ENCODE data around the gene LUC7L. TPM values are rescaled to one million over a fixed set of nuclear protein-coding genes. Genes with fewer than 3 reads are reported as not detected.
A peak's percentile ranks its signal among the peaks of the same experiment; 100 is the strongest.

Gene LUC7L
- total and polyA plus RNA-seq, 2 of the 8 experiments (the other 6 are each of a cell fraction or from before 2014, with no cell fraction given) = 49.7 to 129 TPM

DNA sequence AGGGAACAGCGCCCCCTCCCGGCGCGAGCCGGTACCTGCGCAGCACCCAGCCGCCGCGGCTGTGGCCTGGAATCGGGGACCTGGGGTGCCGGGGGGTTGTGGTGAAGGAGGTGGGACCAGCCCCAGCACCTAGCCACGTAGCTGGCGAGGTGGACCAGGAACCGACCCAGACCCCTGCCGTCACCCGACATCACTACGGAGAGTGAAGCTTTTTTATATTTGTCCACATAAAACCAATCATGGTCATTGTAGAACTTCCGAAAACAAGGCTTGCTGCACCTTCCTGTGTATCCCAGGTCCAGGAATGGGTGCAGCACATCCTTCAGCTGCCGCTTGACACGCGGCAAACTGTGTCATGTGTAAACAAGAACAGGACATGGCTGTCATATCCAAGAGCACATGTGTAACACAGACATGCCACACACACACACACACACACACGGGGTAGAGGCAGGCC lies 47.7 kb downstream of the LUC7L start:
- Histone ChIP-seq H2AK5ac (ENCODE audit: low read depth, low read length) (no peak overlapping the region), H4K8ac (ENCODE audit: extremely low read depth, insufficient read depth, low read length) (peak overlapping the region; percentile 71; the same call in 1 of the 2 replicates), H3K23ac (ENCODE audit: insufficient read length) (no peak overlapping the region), H3K4me3 (ENCODE audit: extremely low read depth in 1 of 4, insufficient read depth in 2 of 4, low read depth in 3 of 4, low read length in 4 of 4) (no peak overlapping the region; a peak in 1 of 8 replicates), H3K27ac (ENCODE audit: low read depth, low read length) (no peak overlapping the region), H3K56ac (replicated peaks; ENCODE audit: insufficient read length, low read depth, low read length) (no peak overlapping the region), H3K27me3 (replicated peaks in 1 of 4; ENCODE audit: control insufficient read depth in 3 of 4, extremely low read depth in 1 of 4, insufficient read depth in 3 of 4, low read length in 3 of 4) (peaks cover 32 to 44% (median 39%) of the 10 kb centered on the region in 4 experiments), H3K79me2 (ENCODE audit: control insufficient read depth in 1 of 2, insufficient read depth in 2 of 2, low read length in 2 of 2) (no peaks in the 10 kb centered on the region), H3K23me2 (ENCODE audit: low read depth, low read length) (peaks cover 9% of the 10 kb centered on the region; the same call in 1 of the 2 replicates), H3K36me3 (ENCODE audit: control insufficient read depth in 2 of 4, insufficient read depth in 4 of 4, low read length in 3 of 4) (peaks cover 0 to 3% (median 0%) of the 10 kb centered on the region in 4 experiments; a peak in 1 of 8 replicates), H3K4ac (replicated peaks; ENCODE audit: insufficient read length, low read depth, low read length) (no peak overlapping the region), H3K79me1 (ENCODE audit: low read depth, low read length) (no peaks in the 10 kb centered on the region; the same call in 1 of the 2 replicates), H4K91ac (replicated peaks; ENCODE audit: insufficient read length, low read length) (no peak overlapping the region), H2AFZ (ENCODE audit: low read length) (no peak overlapping the region), H4K20me1 (replicated peaks in 1 of 2; ENCODE audit: control insufficient read depth in 1 of 2, insufficient read depth in 2 of 2, low read length in 2 of 2) (peaks cover 9 to 12% of the 10 kb centered on the region in 2 experiments), H2BK5ac (ENCODE audit: low read depth, low read length) (no peak overlapping the region), H2BK20ac (ENCODE audit: low read length) (no peak overlapping the region), H2BK120ac (replicated peaks; ENCODE audit: low read depth, low read length) (no peak overlapping the region), H3K14ac (ENCODE audit: insufficient read length) (no peak overlapping the region), H3K4me1 (replicated peaks in 1 of 4; ENCODE audit: control insufficient read depth in 3 of 4, insufficient read depth in 4 of 4, low read length in 3 of 4) (peaks cover 0 to 5% (median 3%) of the 10 kb centered on the region in 4 experiments; a peak in 4 of 7 replicates), H3K9me3 (ENCODE audit: insufficient read depth in 2 of 2, low read depth in 1 of 2, low read length in 1 of 2) (no peaks in the 10 kb centered on the region), H2BK15ac (ENCODE audit: low read length) (no peak overlapping the region), H3K4me2 (ENCODE audit: insufficient read depth in 1 of 2, low read depth in 2 of 2, low read length in 2 of 2) (peak overlapping the region in 1 of 2 experiments; percentile 55; a peak in 1 of 4 replicates), H2BK12ac (ENCODE audit: low read depth, low read length) (no peak overlapping the region), H3K18ac (ENCODE audit: extremely low read depth, low read length) (no peak overlapping the region), H3K9ac (replicated peaks in 1 of 4; ENCODE audit: extremely low read depth in 1 of 4, low read depth in 3 of 4, low read length in 3 of 4) (no peak overlapping the region), H4K5ac (ENCODE audit: insufficient read length, low read depth, low read length) (no peak overlapping the region)
- FAIRE-seq (no peak), DNase-seq (ENCODE audit: low read depth in 1 of 2, low spot score in 2 of 2) (peak in 1 of 2 experiments; percentile 99)
- CTCF ChIA-PET (ENCODE audit: partially characterized antibody) = interaction anchor here (0.6 to 4.3 kb wide), 26 partner anchors 8 to 173 kb away, joined by 3 to 41 read pairs (median 4); partner anchors contain the start of genes HBM and MPG
- WGBS, 2 experiments (ENCODE audit: extremely low coverage in 1 of 2, insufficient coverage in 1 of 2, insufficient read length in 1 of 2, insufficient replicate concordance in 2 of 2, low coverage in 1 of 2, low lambda C conversion rate in 2 of 2, missing lambda C conversion rate in 1 of 2) = 29% methylated on average over 21 of the region's 22 CpGs; no CpG with 5 or more reads in 1 of the 2 experiments
- POLR2A ChIA-PET (ENCODE audit: partially characterized antibody) = interaction anchor here (0.8 to 2.9 kb wide), 8 partner anchors 9 to 180 kb away, joined by 3 to 29 read pairs (median 4); partner anchors contain the start of genes HBM, NPRL3 and RHBDF1
- TF ChIP-seq, protein P1, sequence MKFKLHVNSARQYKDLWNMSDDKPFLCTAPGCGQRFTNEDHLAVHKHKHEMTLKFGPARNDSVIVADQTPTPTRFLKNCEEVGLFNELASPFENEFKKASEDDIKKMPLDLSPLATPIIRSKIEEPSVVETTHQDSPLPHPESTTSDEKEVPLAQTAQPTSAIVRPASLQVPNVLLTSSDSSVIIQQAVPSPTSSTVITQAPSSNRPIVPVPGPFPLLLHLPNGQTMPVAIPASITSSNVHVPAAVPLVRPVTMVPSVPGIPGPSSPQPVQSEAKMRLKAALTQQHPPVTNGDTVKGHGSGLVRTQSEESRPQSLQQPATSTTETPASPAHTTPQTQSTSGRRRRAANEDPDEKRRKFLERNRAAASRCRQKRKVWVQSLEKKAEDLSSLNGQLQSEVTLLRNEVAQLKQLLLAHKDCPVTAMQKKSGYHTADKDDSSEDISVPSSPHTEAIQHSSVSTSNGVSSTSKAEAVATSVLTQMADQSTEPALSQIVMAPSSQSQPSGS (IDR thresholded peaks at IDR 0.05; ENCODE audit: low read length) = no peak
- no peak for TF ChIP-seq KDM4A (IDR thresholded peaks at IDR 0.05; ENCODE audit: low read depth, low read length, severe bottlenecking)
- TF ChIP-seq POLR2AphosphoS5 (IDR thresholded peaks at IDR 0.05; ENCODE audit: low read depth, low read length) = peak; percentile 67; the same call in 1 of the 2 replicates
- no peak for TF ChIP-seq SAP30 (IDR thresholded peaks at IDR 0.05; ENCODE audit: insufficient read depth, insufficient replicate concordance, low read length)
- TF ChIP-seq CREB1 (IDR thresholded peaks at IDR 0.05) = peak; percentile 4; the same call in 1 of the 2 replicates
- no peak for TF ChIP-seq ZNF274 (IDR thresholded peaks at IDR 0.05; ENCODE audit: borderline replicate concordance, extremely low read depth, low read length)
- no peak for TF ChIP-seq CBX8 (IDR thresholded peaks at IDR 0.05; ENCODE audit: borderline replicate concordance, low read depth, low read length)
- no peak for TF ChIP-seq EGR1 (IDR thresholded peaks at IDR 0.05; ENCODE audit: borderline replicate concordance, low read depth, low read length)
- no peak for TF ChIP-seq PHF8 (conservative IDR thresholded peaks at IDR 0.05; ENCODE audit: low read depth, low read length)
